ENCODE measurements around the gene ABCB7. TPM values are rescaled to one million over a fixed set of nuclear protein-coding genes. Genes with fewer than 3 reads are reported as not detected.
"Not testable (repeated sequence)": the region's sequence is repeated elsewhere in the genome, so short reads cannot be mapped to it uniquely, and the experiment has no call there.

ABCB7 gene
- polyA plus RNA-seq: 10 to 100 TPM in 1 of 3 donors, 1 to 10 TPM in 2; 7.1 to 12.4 (median 9.1) TPM

DNA sequence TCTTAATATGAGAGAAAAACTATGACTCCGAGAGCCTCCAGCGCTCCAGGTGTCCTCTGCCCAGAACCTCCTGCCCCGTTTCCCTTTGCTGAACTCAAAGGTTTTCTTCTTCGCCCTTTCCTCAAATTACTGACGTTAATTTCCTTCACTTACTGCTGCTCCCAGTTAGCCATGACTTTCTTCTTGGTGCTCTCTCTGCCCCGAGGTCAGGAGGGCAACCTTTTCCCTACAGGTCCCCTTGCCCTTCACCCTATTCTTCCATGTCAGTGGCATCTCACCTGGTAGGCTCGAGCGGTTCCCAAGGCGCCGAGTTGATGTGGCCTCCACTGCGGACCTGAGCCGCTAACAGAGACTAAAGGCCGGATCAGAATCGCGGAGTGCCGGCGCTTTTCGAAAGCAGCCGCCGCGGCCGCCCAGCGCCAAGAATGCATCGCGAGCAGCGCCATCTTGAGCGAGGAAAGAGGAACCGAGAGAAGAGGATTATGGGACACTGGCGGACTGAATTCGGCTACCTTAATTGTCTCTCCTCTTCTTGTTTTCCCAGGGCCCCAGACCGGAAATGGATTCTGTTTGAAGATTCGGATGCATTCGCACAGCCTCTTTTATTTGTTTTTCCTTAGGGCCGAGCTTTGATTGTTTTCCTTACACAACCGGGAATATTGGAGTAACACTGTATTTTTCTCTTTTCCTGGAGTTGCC, at the start of gene ABCB7:
TSS of gene ABCB7 (minus strand) at position 457 of the 699 bp plus-strand sequence. CDS start at position 446, 11 bp downstream.
- WGBS, 3 donors: 0 to 36% (median 1%) methylated on average over 27 to 35 of the region's 35 CpGs
- no peak within 1 kb of the TSS for H3K27ac ChIP-seq (ENCODE audit: low read depth, low read length)

DNA sequence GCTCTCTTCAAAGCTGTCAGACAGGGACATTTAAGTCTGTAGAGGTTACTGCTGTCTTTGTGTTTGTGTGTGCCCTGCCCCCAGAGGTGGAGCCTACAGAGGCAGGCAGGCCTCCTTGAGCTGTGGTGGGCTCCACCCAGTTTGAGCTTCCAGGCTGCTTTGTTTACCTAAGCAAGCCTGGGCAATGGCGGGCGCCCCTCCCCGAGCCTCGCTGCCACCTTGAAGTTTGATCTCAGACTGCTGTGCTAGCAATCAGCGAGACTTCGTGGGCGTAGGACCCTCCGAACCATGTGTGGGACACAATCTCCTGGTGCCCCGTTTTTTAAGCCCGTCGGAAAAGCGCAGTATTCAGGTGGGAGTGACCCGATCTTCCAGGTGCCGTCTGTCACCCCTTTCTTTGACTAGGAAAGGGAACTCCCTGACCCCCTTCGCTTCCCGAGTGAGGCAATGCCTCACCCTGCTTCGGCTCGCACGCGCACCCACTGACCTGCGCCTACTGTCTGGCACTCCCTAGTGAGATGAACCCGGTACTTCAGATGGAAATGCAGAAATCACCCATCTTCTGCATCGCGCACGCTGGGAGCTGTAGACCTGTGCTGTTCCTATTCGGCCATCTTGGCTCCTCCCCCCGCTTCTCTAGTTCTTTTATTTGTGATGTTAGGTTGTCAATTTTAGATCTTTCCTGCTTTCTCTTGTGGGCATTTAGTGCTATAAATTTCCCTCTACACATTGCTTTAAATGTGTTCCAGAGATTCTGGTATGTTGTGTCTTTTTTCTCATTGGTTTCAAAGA, 32.5 kb upstream of the ABCB7 start:
- H3K27ac ChIP-seq (ENCODE audit: low read depth, low read length): not testable (repeated sequence)
- 81 to 93% (median 83%) methylated on average over 21 to 27 of the region's 27 CpGs for WGBS, 3 donors

DNA sequence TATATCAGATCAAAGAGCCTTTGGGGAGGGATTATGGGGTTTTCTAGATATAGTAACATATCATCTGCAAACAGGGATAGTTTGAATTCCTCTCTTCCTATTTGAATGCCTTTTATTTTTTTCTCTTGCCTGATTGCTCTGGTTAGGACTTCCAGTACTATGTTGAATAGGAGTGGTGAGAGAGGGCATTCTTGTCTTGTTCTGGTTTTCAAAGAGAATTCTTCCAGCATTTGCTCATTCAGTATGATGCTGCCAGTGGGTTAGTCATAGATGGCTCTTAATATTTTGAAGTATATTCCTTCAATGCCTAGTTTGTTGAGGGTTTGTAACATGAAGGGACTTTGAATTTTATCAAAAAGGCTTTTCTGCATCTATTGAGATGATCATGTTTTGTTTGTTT, 25.6 kb upstream of the ABCB7 start:
- H3K27ac ChIP-seq (ENCODE audit: low read depth, low read length): no peak overlapping the region

DNA sequence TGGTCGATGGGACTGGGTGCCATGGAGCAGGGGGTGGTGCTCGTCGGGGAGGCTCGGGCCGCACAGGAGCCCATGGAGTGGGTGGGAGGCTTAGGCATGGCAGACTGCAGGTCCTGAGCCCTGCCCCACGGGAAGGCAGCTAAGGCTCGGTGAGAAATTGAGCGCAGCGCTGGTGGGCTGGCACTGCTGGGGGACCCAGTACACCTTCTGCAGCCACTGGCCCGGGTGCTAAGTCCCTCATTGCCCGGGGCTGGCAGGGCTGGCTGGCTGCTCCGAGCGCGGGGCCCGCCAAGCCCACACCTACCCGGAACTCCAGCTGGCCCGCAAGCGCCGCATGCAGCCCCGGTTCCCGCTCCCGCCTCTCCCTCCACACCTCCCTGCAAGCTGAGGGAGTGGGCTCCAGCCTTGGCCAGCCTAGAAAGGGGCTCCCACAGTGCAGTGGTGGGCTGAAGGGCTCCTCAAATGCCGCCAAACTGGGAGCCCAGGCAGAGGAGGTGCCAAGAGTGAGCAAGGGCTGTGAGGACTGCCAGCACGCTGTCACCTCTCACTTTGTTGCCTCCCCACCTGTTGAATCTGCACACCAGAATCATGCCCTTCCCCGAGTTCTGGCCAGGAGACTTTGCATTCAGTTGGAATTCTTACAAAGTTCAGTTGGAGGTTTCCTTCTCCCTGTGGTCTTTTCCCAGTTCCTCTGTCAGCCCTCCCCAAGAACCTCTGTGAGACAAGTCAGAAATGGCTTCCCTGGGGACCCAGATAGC, 23.6 kb upstream of the ABCB7 start:
- not testable (repeated sequence) for H3K27ac ChIP-seq (ENCODE audit: low read depth, low read length)
- WGBS, 3 donors: 74 to 91% (median 87%) methylated on average over 6 to 13 of the region's 25 CpGs

DNA sequence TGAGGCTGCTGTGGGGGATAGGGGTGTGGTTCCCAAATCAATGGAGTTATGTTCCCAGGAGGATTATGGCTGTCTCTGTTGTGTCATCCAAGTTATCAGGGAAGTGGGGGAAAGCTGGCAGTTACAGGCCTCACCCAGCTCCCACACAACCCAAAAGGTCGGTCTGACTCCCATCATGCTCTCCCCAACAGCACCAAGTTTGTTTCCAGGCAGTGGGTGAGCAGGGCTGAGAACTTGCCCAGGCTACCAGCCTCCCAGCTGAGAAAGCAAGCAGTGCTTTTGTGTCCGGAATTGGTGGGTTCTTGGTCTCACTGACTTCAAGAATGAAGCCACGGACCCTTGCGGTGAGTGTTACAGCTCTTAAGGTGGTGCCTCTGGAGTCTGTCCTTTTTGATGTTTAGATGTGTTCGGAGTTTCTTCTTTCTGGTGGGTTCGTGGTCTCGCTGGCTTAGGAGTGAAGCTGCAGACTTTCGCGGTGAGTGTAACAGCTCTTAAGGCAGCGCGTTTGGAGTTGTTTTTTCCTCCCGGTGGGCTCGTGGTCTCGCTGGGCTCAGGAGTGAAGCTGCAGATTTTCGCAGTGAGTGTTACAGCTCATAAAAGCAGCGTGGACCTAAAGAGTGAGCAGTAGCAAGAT, 16.3 kb upstream of the ABCB7 start:
- 90 to 93% (median 91%) methylated on average over 13 to 16 of the region's 16 CpGs for WGBS, 3 donors
- not testable (repeated sequence) for H3K27ac ChIP-seq (ENCODE audit: low read depth, low read length)

DNA sequence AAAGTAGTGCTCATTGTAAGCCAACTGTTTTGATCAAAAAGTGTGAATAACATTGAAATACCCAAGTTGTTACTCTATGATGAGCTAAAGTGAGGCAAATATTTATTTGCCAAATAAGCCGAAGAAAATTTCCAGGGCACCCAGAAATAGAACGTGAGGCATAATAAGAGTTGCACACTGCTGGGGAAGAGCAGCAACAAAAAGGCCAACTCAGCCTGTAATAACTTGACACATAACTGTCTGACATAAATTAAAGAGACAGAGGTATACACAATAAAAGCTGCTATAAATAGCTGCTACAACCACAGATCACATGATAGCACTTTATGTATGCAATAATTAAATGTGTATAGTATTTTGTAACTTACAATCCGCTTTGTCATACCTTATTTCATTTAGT, 2.0 kb upstream of the ABCB7 start:
- H3K27ac ChIP-seq (ENCODE audit: low read depth, low read length): no peak overlapping the region
- whole genome bisulfite sequencing, 3 donors: 77 to 96% (median 85%) methylated on average over 3 of the region's 3 CpGs

DNA sequence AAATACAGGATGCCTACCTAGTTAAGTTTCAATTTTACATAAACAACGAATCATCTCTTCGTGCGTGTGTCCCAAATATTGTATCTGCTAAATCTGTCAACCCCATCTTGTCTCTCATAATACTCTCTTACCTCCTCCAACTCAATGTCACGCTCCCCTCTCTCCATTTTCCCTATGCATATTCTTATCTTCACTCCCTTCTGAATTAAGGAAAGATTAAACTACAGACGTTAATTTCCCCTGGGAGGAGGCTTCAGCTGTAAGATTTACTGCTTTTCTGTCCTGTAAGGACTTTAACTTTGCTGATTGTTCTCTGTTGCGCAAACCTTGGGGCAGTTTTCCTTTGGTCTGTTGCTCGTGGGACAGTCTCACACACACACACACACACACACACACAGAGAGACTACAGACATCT, 455 bp upstream of the ABCB7 start:
- WGBS, 3 donors: 5 to 30% (median 8%) methylated on average over 7 of the region's 7 CpGs
- no peak overlapping the region for H3K27ac ChIP-seq (ENCODE audit: low read depth, low read length)

DNA sequence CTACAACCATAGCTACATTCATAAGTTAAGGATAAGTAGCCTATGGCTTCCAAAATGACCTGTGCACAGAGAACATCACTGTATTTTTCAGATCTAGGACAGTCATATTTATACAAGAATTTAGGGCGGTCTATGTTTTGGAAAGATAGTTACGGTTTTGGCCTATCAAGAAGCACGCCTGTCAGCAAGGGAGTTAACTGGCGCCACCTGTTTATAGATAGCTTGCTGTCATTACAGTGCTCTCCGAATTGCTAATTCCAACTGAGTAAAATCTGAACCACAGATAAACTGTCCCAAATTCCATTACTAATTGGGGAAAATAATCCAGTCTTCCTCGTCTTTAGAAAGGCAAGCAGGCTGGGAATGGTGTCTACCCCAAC, 646 bp downstream of the ABCB7 start:
- WGBS, 3 donors: 1 to 32% (median 3%) methylated on average over 6 of the region's 6 CpGs
- no peak overlapping the region for H3K27ac ChIP-seq (ENCODE audit: low read depth, low read length)

DNA sequence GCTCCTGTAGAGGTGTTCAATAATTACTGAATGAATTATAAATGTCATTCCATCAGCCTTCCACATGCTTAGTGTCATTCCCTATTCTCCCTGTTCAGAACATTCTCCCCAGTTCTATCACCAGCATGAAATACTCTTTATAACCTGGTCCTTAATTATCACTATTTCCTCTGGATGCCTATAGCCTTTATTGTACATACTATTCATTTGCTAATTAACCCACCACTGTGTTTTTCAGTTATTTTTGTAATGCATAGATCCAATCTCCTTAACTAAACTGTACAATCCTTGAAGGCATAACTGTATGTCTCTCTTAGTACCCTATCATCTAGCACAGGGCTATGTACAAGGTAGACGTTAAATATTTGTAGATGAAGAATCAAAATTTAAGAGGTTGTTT, 1.2 kb downstream of the ABCB7 start:
- WGBS, 3 donors: 21 to 68% (median 62%) methylated on average over 1 of the region's 1 CpG
- no peak overlapping the region for H3K27ac ChIP-seq (ENCODE audit: low read depth, low read length)

DNA sequence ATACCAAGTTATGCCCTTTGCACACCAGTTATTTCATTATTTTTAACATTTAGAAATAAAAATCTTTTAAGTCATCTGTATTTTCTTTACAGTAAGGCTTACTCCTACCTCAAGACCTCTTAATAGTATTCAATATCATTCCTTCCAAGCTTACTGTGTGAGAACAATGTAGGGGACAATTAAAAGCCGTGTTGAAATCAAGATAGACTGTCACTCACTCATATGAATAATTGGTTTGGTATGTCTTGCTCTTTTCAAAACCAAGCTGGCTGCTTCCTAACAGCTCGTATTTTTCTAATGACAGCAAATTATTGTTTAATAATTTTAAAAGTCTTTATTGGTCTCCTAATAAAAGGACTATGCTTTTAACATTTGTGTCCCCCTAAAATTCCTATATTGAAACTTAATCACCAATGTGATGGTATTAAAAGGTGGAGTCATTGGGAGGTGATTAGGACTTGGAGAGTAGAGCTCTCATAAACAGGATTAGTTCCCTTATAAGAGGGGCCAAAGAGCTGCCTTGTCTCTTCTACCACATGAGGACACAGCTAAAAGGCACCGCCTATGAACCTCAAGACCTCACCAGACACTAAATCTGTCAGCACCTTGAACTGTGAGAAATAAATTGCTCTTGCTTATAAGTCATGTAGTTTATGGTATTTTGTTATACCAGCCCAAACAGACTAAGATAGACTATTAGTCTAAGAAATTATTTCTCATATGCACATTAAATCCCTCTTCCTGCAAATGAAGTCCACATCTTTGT, 4.1 kb downstream of the ABCB7 start:
- no peak overlapping the region for H3K27ac ChIP-seq (ENCODE audit: low read depth, low read length)
- WGBS, 3 donors: 68 to 89% (median 75%) methylated on average over 3 of the region's 3 CpGs

DNA sequence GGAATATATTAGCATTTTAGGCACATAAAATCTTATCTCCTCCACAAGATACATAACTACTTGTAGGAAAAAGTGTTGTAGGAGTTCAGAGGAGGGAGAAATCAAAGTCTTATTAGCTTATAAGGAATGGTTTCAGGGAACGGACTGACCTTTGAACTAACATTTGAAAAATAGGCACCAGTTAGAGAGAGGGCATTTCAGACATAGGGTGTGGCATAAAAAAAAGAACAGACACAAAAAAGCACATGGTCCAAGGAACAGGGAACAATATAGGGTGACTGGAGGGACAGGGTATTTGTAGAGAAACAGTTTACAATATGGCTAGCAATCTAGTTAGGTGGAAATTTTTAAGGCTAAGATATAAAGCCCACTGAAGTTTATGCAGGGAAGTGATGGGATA, 6.4 kb downstream of the ABCB7 start:
- 59 to 95% (median 76%) methylated on average over 1 of the region's 1 CpG for WGBS, 3 donors
- no peak overlapping the region for H3K27ac ChIP-seq (ENCODE audit: low read depth, low read length)

DNA sequence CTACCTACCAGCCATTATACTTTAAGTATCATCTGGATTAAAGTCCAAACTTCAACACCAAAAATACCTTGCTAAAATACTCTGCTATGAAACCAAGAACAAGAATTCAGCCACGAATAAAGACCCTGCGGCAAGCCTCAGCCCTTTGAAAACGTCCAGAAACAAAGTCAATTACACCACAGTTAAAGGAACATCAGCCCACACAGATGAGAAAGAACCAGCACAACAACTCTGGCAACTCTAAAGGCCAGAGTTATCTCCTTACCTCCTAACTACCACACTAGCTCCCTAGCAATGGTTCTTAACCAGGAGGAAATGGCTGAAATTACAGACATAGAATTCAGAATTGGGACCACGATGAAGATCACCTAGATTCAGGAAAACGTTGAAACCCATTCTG, 23.4 kb downstream of the ABCB7 start:
- WGBS, 3 donors: 66 to 86% (median 85%) methylated on average over 5 of the region's 5 CpGs
- H3K27ac ChIP-seq (ENCODE audit: low read depth, low read length): no peak overlapping the region

DNA sequence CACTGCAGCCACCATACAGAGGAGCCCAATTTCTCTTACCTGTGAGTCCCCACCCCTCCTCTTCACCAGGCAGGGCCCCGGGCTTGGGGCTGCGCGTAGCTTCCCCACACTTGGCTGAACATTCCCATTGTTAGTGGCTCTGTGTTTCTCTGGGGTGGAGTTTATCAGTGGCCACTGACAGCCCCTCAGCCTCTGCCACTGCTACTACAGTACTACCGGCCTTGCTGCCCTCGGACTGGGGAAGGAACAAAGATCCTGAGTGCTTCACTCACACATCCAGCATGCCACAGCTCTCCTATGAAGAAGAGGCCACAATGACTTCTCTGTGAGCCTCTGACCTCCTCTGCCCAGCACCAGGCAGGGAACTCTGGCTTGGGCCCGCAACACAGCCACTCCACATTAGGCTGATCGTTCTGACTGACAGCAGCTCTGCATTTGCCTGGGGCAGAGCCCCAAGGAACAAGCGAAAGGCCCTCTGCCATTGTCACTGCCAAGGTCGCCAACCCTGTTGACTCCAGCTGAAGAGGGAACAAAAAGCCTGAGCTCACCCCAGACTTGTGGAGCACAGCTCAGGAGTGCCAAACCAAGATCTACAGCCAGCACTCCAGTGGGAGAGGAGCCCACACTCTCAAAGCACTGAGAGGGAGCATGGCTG, 24.0 kb downstream of the ABCB7 start:
- no peak overlapping the region for H3K27ac ChIP-seq (ENCODE audit: low read depth, low read length)

DNA sequence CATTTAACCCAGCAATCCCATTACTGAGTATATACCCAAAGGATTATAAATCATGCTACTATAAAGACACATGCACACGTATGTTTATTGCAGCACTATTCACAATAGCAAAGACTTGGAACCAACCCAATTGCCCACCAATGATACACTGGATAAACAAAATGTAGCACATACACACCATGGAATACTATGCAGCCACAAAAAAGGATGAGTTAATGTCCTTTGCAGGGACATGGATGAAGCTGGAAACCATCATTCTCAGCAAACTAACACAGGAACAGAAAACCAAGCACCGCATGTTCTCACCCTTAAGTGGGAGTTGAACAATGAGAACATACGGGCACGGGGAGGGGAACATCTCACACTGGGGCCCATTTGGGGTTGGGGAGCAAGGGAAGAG, 27.0 kb downstream of the ABCB7 start:
- WGBS, 3 donors: 87 to 97% (median 97%) methylated on average over 4 of the region's 4 CpGs
- H3K27ac ChIP-seq (ENCODE audit: low read depth, low read length): not testable (repeated sequence)

More for the DNA sequence above, 24.0 kb downstream of the ABCB7 start:
- 85 to 96% (median 95%) methylated on average over 7 to 9 of the region's 9 CpGs for WGBS, 3 donors

DNA sequence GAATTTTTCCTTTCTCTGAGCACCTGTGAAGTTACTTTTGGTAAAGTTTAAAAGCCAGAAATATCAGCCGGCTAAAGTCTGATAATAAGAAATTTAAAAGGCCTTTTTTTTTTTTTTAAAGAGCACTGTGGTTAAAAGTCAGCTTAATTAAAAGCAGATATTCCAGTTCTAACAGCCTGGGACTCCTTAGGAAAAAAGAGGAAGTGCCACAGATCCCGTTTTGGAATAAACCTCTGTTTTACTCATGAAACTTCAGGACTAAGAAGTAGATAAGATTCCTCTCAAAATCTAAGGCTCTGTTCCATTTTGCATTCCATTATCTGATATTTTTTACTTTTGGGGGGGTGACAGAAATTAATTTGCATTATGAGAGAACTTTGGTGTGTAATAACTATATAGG, 37.8 kb downstream of the ABCB7 start:
- 54 to 74% (median 56%) methylated on average over 2 of the region's 2 CpGs for WGBS, 3 donors
- no peak overlapping the region for H3K27ac ChIP-seq (ENCODE audit: low read depth, low read length)

DNA sequence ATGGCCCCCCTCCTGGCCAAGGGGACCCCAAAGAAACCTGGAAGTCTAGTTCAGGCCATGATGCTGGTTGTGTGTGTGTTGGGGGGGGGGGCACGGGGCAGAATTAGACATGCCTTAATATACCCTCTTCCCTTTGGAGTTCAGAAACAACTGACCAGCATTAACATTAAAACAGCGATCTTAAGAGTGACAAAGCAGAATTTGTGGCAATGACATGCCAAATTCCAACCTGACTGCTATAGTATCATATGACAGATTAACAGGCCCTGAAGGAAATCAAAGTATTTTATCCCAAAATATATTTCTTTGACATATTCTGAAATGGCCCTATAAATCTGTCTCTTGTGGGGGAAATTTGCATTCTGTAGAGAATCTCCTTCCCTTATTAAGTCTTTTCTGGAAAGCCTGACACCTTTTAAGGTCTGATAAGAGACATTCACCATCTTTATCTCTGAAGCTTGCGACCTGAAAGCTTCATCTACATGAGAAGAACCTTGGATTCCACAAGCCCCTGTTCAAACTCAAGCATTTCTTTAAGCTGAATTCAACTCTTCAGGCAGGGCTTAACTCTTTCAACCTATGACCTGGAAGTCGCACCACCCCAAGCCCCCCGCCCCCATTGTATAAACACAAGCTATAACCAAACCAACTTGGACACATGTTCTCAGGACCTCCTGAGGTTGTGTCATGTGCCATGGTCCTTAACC, 40.2 kb downstream of the ABCB7 start:
- H3K27ac ChIP-seq (ENCODE audit: low read depth, low read length): no peak overlapping the region
- 59 to 92% (median 91%) methylated on average over 5 of the region's 5 CpGs for WGBS, 3 donors

DNA sequence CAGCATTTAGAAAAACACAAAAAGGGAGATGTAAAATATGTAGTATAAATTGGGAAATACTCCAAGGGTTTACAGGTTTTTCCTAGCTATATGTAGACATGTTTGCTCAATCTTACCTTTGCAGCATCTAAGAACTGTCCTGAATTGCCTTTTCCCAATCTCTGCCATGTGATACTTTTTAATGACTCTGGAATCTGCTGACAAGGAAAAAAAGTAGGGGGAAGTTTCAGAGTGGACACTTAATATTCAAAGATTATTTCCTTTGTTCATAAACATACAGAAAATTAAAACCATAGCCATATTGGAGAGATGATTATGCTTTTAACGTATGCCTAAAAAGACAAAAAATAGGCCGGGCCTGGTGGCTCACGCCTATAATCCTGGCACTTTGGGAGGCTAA, 41.4 kb downstream of the ABCB7 start:
- no peak overlapping the region for H3K27ac ChIP-seq (ENCODE audit: low read depth, low read length)
- 91 to 100% (median 98%) methylated on average over 3 of the region's 3 CpGs for WGBS, 3 donors
